Mesenchymal stem cell (in vitro differentiated cells and primary cell): Measurements from ENCODE around the gene KIF5B.

ENCODE experiments used
- DNase-seq: peaks from one replicate; pipeline ENCODE4 v3.0.0-alpha.2; 2013
- H2AFZ ChIP-seq: one replicate; pipeline ENCODE4 v1.6.1; 2013; ENCODE audit warnings: low read depth, mild to moderate bottlenecking, control low read depth, inconsistent platforms, low read length, moderate library complexity
- H2AK5ac ChIP-seq: 2 replicates; pipeline ENCODE4 v1.6.1; 2013; ENCODE audit warnings: low read length, moderate library complexity, mild to moderate bottlenecking, inconsistent platforms; ENCODE audit not compliant: severe bottlenecking
- H2BK120ac ChIP-seq: one replicate; pipeline ENCODE4 v1.6.1; 2013; ENCODE audit warnings: low read depth, mild to moderate bottlenecking, inconsistent platforms, low read length, moderate library complexity
- H2BK12ac ChIP-seq, 2 experiments: one replicate each; pipeline ENCODE4 v1.6.1; 2013; ENCODE audit warnings: inconsistent platforms in 2 of 2, low read length in 2 of 2, mild to moderate bottlenecking in 2 of 2, moderate library complexity in 2 of 2, control low read depth in 1 of 2
- H2BK15ac ChIP-seq: one replicate; pipeline ENCODE4 v1.6.1; 2013; ENCODE audit warnings: mild to moderate bottlenecking, low read depth, inconsistent platforms; ENCODE audit not compliant: poor library complexity, severe bottlenecking
- H2BK5ac ChIP-seq: 2 replicates; pipeline ENCODE4 v1.6.1; 2013; ENCODE audit warnings: low read depth, mild to moderate bottlenecking, low read length, control low read depth, inconsistent platforms; ENCODE audit not compliant: poor library complexity, severe bottlenecking
- H3K14ac ChIP-seq, 2 experiments: one replicate each; pipeline ENCODE4 v1.6.1; 2013; ENCODE audit warnings: inconsistent platforms in 2 of 2, low read length in 2 of 2, control low read depth in 1 of 2, mild to moderate bottlenecking in 1 of 2, moderate library complexity in 1 of 2
- H3K18ac ChIP-seq, 2 experiments: one replicate each; pipeline ENCODE4 v1.6.1; 2013; ENCODE audit warnings: inconsistent platforms in 2 of 2, low read length in 2 of 2, control low read depth in 1 of 2, low read depth in 1 of 2, mild to moderate bottlenecking in 1 of 2
- H3K23ac ChIP-seq, 2 experiments: one replicate each; pipeline ENCODE4 v1.6.1; 2013; ENCODE audit warnings: inconsistent platforms in 2 of 2, low read length in 2 of 2, mild to moderate bottlenecking in 2 of 2, moderate library complexity in 2 of 2, control low read depth in 1 of 2
- H3K27ac ChIP-seq: 2 replicates; pipeline ENCODE4 v1.5.1; 2013; ENCODE audit warnings: mild to moderate bottlenecking, moderate library complexity, low read length, control low read depth, inconsistent platforms; ENCODE audit not compliant: poor library complexity, severe bottlenecking
- H3K27me3 ChIP-seq, 2 experiments: 2 replicates each; pipeline versions ENCODE4 v1.6.1 to v1.7.0; 2013; ENCODE audit warnings: low read length in 2 of 2, mild to moderate bottlenecking in 2 of 2, moderate library complexity in 2 of 2, control low read depth in 1 of 2, inconsistent platforms in 1 of 2; ENCODE audit not compliant: control insufficient read depth in 1 of 2, insufficient read depth in 1 of 2
- H3K36me3 ChIP-seq, 2 experiments: 2 replicates each; pipeline versions ENCODE4 v1.6.1 to v1.7.0; 2013; ENCODE audit warnings: low read length in 2 of 2, control low read depth in 1 of 2, inconsistent platforms in 1 of 2, low read depth in 1 of 2, mild to moderate bottlenecking in 1 of 2; ENCODE audit not compliant: insufficient read depth in 2 of 2, control insufficient read depth in 1 of 2
- H3K4ac ChIP-seq, 2 experiments: one replicate each; pipeline ENCODE4 v1.6.1; 2013; ENCODE audit warnings: inconsistent platforms in 2 of 2, low read length in 2 of 2, mild to moderate bottlenecking in 2 of 2, moderate library complexity in 2 of 2, control low read depth in 1 of 2, low read depth in 1 of 2
- H3K4me1 ChIP-seq: 2 replicates; pipeline ENCODE4 v1.6.1; 2013; ENCODE audit warnings: low read depth, low read length, control low read depth; ENCODE audit not compliant: control insufficient read depth, insufficient read depth
- H3K4me2 ChIP-seq: 2 replicates; pipeline ENCODE4 v1.6.1; 2013; ENCODE audit warnings: low read length, mild to moderate bottlenecking, inconsistent platforms; ENCODE audit not compliant: poor library complexity, severe bottlenecking
- H3K4me3 ChIP-seq, 2 experiments: 2 replicates each; pipeline versions ENCODE4 v1.5.1 to v1.7.0; 2013; ENCODE audit warnings: low read length in 2 of 2, mild to moderate bottlenecking in 2 of 2, control low read depth in 1 of 2, low read depth in 1 of 2; ENCODE audit not compliant: insufficient read depth in 1 of 2
- H3K79me1 ChIP-seq: replicated peaks from 2 replicates; pipeline ENCODE4 v1.6.1; 2013; ENCODE audit warnings: mild to moderate bottlenecking, control low read depth, low read length, inconsistent platforms; ENCODE audit not compliant: poor library complexity, severe bottlenecking
- H3K9ac ChIP-seq: 2 replicates; pipeline ENCODE4 v1.7.0; 2013; ENCODE audit warnings: mild to moderate bottlenecking, low read length, moderate library complexity
- H3K9me3 ChIP-seq: 2 replicates; pipeline ENCODE4 v1.7.0; 2013; ENCODE audit warnings: mild to moderate bottlenecking, low read length; ENCODE audit not compliant: control insufficient read depth
- H4K8ac ChIP-seq: one replicate; pipeline ENCODE4 v1.6.1; 2013; ENCODE audit warnings: inconsistent platforms, mild to moderate bottlenecking, low read length, moderate library complexity
- H4K91ac ChIP-seq: one replicate; pipeline ENCODE4 v1.6.1; 2013; ENCODE audit warnings: mild to moderate bottlenecking, low read length, inconsistent platforms
- WGBS: methylation state at CpG from one replicate; pipeline ENCODE4 v1.1.7; 2013; ENCODE audit warnings: mixed read lengths; 5-methylcytosine and 5-hydroxymethylcytosine counted together

The KIF5B gene

DNA sequence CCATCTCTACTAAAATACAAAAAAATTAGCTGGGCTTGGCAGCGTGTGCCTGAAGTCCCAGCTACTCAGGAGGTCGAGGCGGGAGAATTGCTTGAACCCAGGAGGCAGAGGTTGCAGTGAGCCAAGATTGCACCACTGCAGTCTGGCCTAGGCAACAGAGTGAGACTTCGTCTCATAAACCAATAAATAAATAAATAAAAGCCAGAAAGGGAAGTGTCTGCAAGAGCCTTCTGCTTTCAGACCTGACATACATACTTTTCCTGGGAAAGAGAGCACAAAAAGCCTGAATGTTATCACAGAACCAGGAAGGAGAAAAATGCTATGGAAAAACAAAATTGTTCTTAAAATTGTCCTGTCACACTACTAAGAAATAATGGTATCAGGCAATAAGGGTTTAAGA lies 4.1 kb upstream of the KIF5B start:
- Histone ChIP-seq H2BK5ac (no peak overlapping the region), H3K79me1 (peaks cover 7% of the 10 kb centered on the region), H4K8ac (no peak overlapping the region), H3K4me1 (peaks cover 2% of the 10 kb centered on the region), H2AK5ac (no peak overlapping the region), H2BK12ac (no peak overlapping the region), H2BK15ac (no peak overlapping the region), H2AFZ (no peak overlapping the region), H3K36me3 (no peaks in the 10 kb centered on the region), H3K9ac (no peak overlapping the region), H3K4me2 (no peak overlapping the region), H3K27ac (no peak overlapping the region), H3K4ac (no peak overlapping the region), H3K27me3 (no peaks in the 10 kb centered on the region), H2BK120ac (no peak overlapping the region), H3K4me3 (no peak overlapping the region), H3K18ac (no peak overlapping the region), H4K91ac (no peak overlapping the region), H3K9me3 (no peaks in the 10 kb centered on the region), H3K14ac (no peak overlapping the region), H3K23ac (no peak overlapping the region)
- DNase-seq = no peak
- 63% methylated on average over 3 of the region's 4 CpGs for WGBS

DNA sequence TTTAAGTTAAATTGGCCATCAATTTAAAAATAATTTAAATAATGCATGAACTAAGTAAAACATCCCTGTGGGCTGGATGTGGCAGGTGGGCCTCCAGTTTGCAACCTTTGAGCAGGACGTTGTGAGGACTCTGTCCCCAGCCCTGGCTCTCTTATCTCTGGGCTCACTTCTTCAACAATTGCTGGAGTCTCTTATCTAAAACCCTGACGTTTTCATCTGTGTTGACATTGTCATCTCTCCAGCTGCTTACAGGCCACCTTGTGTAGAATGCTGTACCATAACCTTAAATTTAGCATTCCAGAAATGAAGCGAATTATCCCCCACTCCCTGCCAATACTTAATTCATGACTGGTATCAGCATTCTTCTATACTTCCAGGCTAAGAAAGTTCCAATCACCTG lies 3.2 kb upstream of the KIF5B start:
- H3K14ac ChIP-seq = no peak overlapping the region
- no peak overlapping the region for H3K23ac ChIP-seq
- H2BK120ac ChIP-seq = no peak overlapping the region
- H4K91ac ChIP-seq = no peak overlapping the region
- H3K79me1 ChIP-seq = peaks cover 7% of the 10 kb centered on the region
- H2AK5ac ChIP-seq = no peak overlapping the region
- WGBS = 72% methylated on average over 3 of the region's 3 CpGs
- DNase-seq = no peak
- no peak overlapping the region for H3K18ac ChIP-seq
- H3K9me3 ChIP-seq = no peaks in the 10 kb centered on the region
- H2BK5ac ChIP-seq = no peak overlapping the region
- H4K8ac ChIP-seq = no peak overlapping the region
- H3K36me3 ChIP-seq = no peaks in the 10 kb centered on the region
- H2AFZ ChIP-seq = no peak overlapping the region
- no peak overlapping the region for H3K9ac ChIP-seq
- H3K4ac ChIP-seq = no peak overlapping the region
- H2BK15ac ChIP-seq = no peak overlapping the region
- H3K4me1 ChIP-seq = peaks cover 2% of the 10 kb centered on the region
- H3K4me2 ChIP-seq = no peak overlapping the region
- H2BK12ac ChIP-seq = no peak overlapping the region
- no peaks in the 10 kb centered on the region for H3K27me3 ChIP-seq
- H3K27ac ChIP-seq = no peak overlapping the region
- no peak overlapping the region for H3K4me3 ChIP-seq

DNA sequence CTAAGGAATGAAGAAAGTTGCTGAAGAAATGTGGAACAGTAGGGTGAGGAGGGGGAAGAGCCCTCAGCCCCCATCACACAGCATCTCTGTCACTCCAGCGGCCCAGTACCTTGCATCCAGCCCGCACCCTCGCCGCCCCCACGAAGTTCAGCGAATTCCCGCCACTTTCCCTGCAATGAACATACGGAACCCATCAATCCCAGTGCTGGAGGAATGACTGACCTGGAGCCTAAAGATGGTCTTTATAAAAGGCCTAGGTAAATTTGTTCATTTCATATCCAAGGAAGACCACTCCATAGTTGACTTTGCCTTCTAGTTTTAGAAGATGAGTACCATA lies 779 bp upstream of the KIF5B start:
- no peak overlapping the region for H2BK120ac ChIP-seq
- H2AK5ac ChIP-seq = no peak overlapping the region
- H2BK12ac ChIP-seq = peak overlapping the region in 1 of 2 experiments; percentile 45
- H3K4ac ChIP-seq = peak overlapping the region in 1 of 2 experiments; percentile 63
- peak overlapping the region; percentile 19 for H4K8ac ChIP-seq
- H3K27me3 ChIP-seq = no peaks in the 10 kb centered on the region
- H3K27ac ChIP-seq = no peak overlapping the region
- no peak overlapping the region for H3K14ac ChIP-seq
- H3K23ac ChIP-seq = no peak overlapping the region
- H2BK5ac ChIP-seq = no peak overlapping the region
- peaks cover 7% of the 10 kb centered on the region for H3K79me1 ChIP-seq
- WGBS = 81% methylated on average over 5 of the region's 8 CpGs
- H3K4me2 ChIP-seq = no peak overlapping the region
- no peak overlapping the region for H2BK15ac ChIP-seq
- peak overlapping the region; percentile 93 for H3K9ac ChIP-seq
- no peak for DNase-seq
- H3K18ac ChIP-seq = no peak overlapping the region
- H3K36me3 ChIP-seq = no peaks in the 10 kb centered on the region
- peaks cover 5% of the 10 kb centered on the region for H3K4me1 ChIP-seq
- no peaks in the 10 kb centered on the region for H3K9me3 ChIP-seq
- no peak overlapping the region for H4K91ac ChIP-seq
- H2AFZ ChIP-seq = no peak overlapping the region
- H3K4me3 ChIP-seq = peak overlapping the region in 1 of 2 experiments; percentile 83

DNA sequence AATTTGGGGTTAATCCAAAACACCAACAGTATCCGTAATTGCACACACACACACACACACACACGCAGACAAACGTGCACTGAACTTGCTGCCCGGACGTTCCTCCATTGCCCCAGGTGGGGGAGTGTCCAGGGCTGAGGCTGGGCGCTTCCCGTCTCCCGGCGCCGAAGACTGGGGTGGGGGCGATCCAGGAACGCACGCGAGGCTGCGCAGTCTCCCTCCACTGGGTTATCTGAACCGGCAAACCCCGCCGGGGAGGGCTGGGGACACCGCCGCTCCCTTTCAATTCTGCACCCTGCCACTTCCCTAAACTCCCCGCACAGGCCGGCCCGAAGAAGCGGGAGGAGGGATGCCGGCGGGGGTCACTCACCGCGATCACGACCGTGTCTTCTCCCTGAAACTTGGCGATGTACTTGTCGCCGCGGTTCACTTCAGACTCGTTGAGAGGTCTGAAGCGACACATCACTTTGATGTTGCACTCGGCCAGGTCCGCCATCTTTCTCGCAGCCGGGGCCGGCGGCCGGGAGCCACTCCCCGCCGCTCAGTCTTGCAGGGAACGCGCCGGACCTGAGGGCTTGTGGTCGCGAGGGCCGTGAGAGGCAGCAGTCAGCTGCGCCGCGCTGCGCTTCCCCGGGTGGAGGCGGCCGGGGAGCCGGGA lies 618 bp downstream of the KIF5B start:
- Histone ChIP-seq H3K4me3 (peak overlapping the region; percentile 83 to 87), H2BK5ac (peak overlapping the region; percentile 96), H3K23ac (peak overlapping the region; percentile 94 to 97), H2AFZ (peak overlapping the region; percentile 85), H3K4me1 (peaks cover 5% of the 10 kb centered on the region), H3K14ac (peak overlapping the region in 1 of 2 experiments; percentile 98), H3K27me3 (no peaks in the 10 kb centered on the region), H4K91ac (peak overlapping the region; percentile 20), H3K18ac (peak overlapping the region; percentile 95 to 100), H3K4me2 (peak overlapping the region; percentile 24), H2BK120ac (peak overlapping the region; percentile 98), H2BK12ac (peak overlapping the region in 1 of 2 experiments; percentile 15), H3K9ac (peak overlapping the region; percentile 93), H2AK5ac (peak overlapping the region; percentile 31), H2BK15ac (peak overlapping the region; percentile 55), H3K36me3 (no peaks in the 10 kb centered on the region), H3K79me1 (peaks cover 7% of the 10 kb centered on the region), H3K27ac (peak overlapping the region; percentile 79), H3K9me3 (no peaks in the 10 kb centered on the region), H4K8ac (peak overlapping the region; percentile 97), H3K4ac (peak overlapping the region; percentile 55 to 98)
- under 1% methylated on average over 45 of the region's 59 CpGs for WGBS
- peak; percentile 73 for DNase-seq
